ENCODE data around the gene PHRF1. TPM values are rescaled to one million over a fixed set of nuclear protein-coding genes. Genes with fewer than 3 reads are reported as not detected.

The PHRF1 gene
- polyA plus RNA-seq, 6 donors from 2014 or later = 2.3 to 16.4 (median 5.2) TPM

DNA sequence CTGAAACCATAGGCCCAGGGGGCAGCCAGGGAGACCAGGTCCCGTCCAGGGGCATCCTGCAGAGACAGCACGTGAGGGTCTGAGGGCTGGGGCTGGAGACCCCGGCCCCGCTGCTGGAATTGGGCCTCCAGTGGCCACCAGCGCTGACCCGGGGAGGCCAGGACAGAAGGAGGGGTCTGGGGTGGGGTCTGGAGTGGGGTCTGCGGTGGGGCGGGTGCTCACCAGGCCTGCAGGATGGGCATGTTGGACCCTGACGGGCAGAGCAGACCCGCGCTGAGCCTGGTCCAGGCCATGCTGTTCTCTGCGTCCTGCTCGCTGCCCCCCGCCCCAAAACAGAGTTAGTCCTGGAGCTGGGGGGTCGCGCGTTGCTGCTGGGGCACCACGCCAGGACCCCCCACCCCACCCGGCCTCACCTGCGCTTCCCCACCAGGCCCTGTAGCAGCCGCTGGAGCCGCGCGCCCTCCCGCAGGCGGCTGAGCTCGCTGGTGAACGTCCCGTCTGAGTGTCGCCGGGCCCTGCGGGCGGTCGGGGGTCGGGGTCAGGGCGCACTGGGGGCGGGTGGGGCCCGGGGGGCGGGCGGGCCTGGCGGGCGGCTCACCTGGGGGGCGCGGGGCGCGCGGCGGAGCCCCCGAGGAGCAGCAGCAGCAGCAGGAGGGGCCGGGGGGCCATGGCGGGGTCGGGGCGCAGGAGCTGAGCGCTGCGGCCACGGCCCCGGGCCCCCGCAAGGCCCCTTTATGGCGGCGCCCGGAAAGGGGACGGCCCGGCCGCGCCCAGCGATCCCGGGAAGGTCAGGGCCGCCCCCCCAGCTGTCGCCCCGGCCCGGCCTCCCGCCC lies 50.4 kb downstream of the PHRF1 start, which contains the start of gene SCT:
TSS of gene SCT (minus strand) at position 707 of the 833 bp plus-strand sequence. CDS start at position 669, 38 bp downstream.
- no peak for DNase-seq
- Mint-ChIP-seq H3K9me3 (no peaks in the 10 kb centered on the region), H3K36me3 (no peaks in the 10 kb centered on the region), H3K27ac (peak within 1 kb of the TSS in 4 of 6 donors; percentile 11 to 44 (median 24)), H3K4me3 (peak within 1 kb of the TSS in 4 of 8 donors; percentile 15 to 77 (median 46)), H3K4me1 (peaks cover 20 to 28% (median 23%) of the 10 kb centered on the region in 3 donors), H3K27me3 (peaks cover 16 to 47% (median 27%) of the 10 kb centered on the region in 3 donors)
- ATAC-seq (ENCODE audit: low read depth in 2 of 2) = peak; percentile 26 to 39

DNA sequence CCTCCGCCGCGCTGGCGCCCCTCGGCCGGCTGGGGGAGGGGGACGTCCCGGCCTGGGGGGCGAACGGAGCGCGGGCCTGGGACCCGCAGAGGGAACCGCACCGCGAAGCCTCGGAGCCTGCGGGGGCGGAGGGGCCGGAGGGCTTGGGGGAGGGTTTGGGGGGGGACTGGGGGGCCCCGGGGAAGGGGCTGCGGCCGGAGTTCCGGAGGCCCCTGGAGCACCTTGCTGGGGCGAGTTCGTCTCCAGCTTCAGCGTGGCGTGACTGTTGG lies 51.0 kb downstream of the PHRF1 start:
- ATAC-seq (ENCODE audit: low read depth in 2 of 2) (no peak), DNase-seq (no peak)
- Mint-ChIP-seq H3K4me3 (no peak overlapping the region), H3K36me3 (no peaks in the 10 kb centered on the region), H3K9me3 (no peaks in the 10 kb centered on the region), H3K27ac (no peak overlapping the region), H3K4me1 (peaks cover 20 to 28% (median 23%) of the 10 kb centered on the region in 3 donors), H3K27me3 (peaks cover 16 to 47% (median 27%) of the 10 kb centered on the region in 3 donors)

DNA sequence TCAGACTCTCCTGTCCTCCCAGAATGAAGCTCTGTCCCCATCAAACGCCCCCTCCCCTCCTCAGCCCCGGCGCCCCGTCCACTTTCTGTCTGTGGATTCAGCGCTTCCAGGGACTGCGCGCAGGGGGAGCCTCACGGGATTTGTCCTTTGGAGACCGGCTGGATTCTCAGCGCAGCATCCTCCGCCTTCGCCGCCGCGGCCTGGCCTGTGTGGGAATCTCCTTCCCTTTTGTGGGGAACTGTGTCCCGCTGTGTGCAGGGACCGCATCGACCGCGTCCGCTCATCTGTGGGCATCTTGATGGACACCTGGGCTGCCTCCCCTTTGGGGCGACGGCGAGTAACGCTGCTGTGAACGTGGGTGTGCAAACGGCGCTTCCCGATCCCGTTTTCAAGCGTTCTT lies 51.8 kb downstream of the PHRF1 start:
- Mint-ChIP-seq H3K4me3 (peak overlapping the region in 7 of 8 donors; percentile 31 to 87 (median 62)), H3K9me3 (no peaks in the 10 kb centered on the region), H3K36me3 (no peaks in the 10 kb centered on the region), H3K27me3 (peaks cover 16 to 46% (median 26%) of the 10 kb centered on the region in 3 donors), H3K27ac (peak overlapping the region in 2 of 6 donors; percentile 30 to 44), H3K4me1 (peaks cover 20 to 28% (median 23%) of the 10 kb centered on the region in 3 donors)
- DNase-seq = no peak
- ATAC-seq (ENCODE audit: low read depth in 2 of 2) = no peak

DNA sequence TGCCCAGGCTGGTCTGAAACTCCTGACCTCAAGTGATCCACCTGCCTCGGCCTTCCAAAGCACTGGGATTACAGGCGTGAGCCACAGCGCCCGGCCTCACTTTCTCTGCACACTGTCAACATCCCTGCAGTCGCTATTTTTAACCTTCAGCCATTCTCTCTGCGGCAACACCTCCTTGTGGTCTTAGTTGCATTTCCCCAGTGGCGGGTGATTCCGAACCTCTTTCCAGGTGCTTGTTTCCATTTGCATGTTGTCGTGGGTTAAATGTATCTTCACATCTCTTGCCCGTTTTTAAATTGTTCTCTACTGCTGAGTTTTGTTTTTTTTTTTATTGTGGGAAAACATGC lies 52.9 kb downstream of the PHRF1 start:
- Mint-ChIP-seq H3K27me3 (peaks cover 16 to 39% (median 19%) of the 10 kb centered on the region in 3 donors), H3K36me3 (no peaks in the 10 kb centered on the region), H3K9me3 (no peaks in the 10 kb centered on the region), H3K4me1 (peaks cover 20 to 28% (median 23%) of the 10 kb centered on the region in 3 donors), H3K4me3 (peak overlapping the region in 7 of 8 donors; percentile 10 to 87 (median 59)), H3K27ac (peak overlapping the region in 1 of 6 donors; percentile 57)
- peak; percentile 40 to 57 for ATAC-seq (ENCODE audit: low read depth in 2 of 2)
- no peak for DNase-seq

DNA sequence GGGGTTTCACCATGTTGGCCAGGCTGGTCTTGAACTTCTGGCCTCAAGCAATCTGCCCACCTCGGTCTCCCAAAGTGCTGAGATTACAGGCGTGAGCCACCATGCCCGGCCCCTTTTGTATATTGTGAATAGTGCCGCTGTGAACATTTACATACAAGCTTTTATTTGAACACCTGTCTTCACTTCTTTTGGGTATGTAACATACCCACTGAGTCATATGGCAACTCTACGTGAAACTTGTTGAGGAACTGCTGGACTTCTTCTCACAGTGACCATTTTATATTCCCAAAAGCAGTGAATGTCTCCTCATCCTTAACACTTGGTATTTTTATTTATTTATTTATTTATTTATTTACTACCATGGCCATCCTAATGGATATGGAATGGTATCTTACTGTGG lies 54.6 kb downstream of the PHRF1 start:
- no peak overlapping the region for H3K27ac Mint-ChIP-seq
- peaks cover 16 to 30% (median 21%) of the 10 kb centered on the region in 3 donors for H3K27me3 Mint-ChIP-seq
- DNase-seq (no peak), ATAC-seq (ENCODE audit: low read depth in 2 of 2) (no peak)
- no peaks in the 10 kb centered on the region for H3K9me3 Mint-ChIP-seq
- no peak overlapping the region for H3K4me3 Mint-ChIP-seq
- H3K36me3 Mint-ChIP-seq = no peaks in the 10 kb centered on the region
- peaks cover 20 to 27% (median 23%) of the 10 kb centered on the region in 3 donors for H3K4me1 Mint-ChIP-seq

DNA sequence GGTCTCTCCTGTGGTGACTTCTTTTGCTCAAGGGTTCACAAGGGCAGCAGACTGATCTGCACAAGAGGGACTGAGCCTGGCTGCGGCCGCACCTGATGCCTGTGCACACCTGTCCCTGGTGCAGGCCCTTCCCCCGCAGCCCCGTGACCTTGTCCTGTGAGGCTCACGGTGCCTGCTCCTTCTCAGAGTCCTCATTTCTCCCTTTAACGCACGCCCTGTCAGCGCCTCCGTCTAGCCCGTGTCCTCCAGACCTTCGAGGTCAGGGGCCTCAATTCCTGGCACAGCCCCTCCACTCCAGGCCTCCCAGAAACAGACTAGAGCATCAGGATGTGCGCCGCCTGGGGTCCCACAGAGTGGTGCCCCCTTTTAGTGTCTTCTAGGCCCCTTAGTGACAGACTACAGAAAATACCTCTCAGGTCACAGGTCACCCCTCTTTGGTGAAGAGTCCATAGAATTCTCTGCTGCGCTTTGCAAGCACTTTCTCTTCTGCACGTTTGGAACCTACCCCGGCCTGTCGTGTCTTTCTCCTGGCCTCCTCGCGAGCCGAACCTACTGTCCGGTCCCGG lies 59.8 kb downstream of the PHRF1 start:
- Mint-ChIP-seq H3K27me3 (peaks cover 8 to 39% (median 29%) of the 10 kb centered on the region in 3 donors), H3K36me3 (peaks cover 0 to 8% of the 10 kb centered on the region in 2 donors)

DNA sequence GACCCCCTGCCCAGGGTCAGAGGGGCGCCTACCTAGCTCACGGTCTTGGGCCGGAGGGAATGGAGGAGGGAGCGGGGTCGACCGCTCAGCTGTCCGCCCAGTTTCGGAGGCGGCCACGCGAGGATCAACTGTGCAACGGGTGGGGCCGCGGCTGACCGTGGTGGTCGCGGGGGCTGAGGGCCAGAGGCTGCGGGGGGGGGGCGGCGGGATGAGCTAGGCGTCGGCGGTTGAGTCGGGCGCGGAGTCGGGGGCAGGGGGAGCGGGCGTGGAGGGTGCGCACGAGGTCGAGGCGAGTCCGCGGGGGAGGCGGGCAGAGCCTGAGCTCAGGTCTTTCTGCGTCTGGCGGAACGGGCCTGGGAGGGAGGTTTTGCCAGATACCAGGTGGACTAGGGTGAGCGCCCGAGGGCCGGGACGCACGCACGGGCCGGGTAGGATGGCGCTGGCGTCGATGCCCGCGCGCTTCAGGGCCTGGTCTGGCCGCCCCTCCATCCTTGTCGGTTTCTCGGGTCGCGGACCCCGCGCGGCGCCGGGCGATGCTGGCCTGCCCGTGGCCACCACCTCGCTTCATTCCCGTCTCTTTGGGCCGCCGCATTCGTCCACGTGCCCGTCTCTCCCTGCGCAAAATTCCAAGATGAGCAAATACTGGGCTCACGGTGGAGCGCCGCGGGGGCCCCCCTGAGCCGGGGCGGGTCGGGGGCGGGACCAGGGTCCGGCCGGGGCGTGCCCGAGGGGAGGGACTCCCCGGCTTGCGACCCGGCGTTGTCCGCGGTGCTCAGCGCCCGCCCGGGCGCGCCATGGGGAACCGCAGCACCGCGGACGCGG lies 60.5 kb downstream of the PHRF1 start, which contains the start of gene DRD4:
TSS of gene DRD4 (plus strand) at position 759 of the 822 bp plus-strand sequence. CDS start at position 795, 36 bp downstream.
- Mint-ChIP-seq H3K9me3 (no peaks in the 10 kb centered on the region), H3K27me3 (peaks cover 8 to 39% (median 29%) of the 10 kb centered on the region in 3 donors), H3K36me3 (peaks cover 0 to 8% of the 10 kb centered on the region in 2 donors), H3K27ac (peak within 1 kb of the TSS in 1 of 6 donors; percentile 74), H3K4me3 (peak within 1 kb of the TSS; percentile 15 to 85 (median 64)), H3K4me1 (peaks cover 10 to 18% (median 15%) of the 10 kb centered on the region in 3 donors)
- DNase-seq = no peak
- peak in 1 of 2 donors; percentile 9 for ATAC-seq (ENCODE audit: low read depth in 2 of 2)

More for the DNA sequence above, 59.8 kb downstream of the PHRF1 start:
- Mint-ChIP-seq H3K27ac (peak overlapping the region in 1 of 6 donors; percentile 82), H3K4me1 (peaks cover 10 to 18% (median 15%) of the 10 kb centered on the region in 3 donors), H3K9me3 (no peaks in the 10 kb centered on the region), H3K4me3 (peak overlapping the region in 6 of 8 donors; percentile 13 to 66 (median 32))
- no peak for ATAC-seq (ENCODE audit: low read depth in 2 of 2)
- DNase-seq = no peak

DNA sequence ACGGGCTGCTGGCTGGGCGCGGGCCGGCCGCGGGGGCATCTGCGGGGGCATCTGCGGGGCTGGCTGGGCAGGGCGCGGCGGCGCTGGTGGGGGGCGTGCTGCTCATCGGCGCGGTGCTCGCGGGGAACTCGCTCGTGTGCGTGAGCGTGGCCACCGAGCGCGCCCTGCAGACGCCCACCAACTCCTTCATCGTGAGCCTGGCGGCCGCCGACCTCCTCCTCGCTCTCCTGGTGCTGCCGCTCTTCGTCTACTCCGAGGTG lies 61.0 kb downstream of the PHRF1 start:
- ATAC-seq (ENCODE audit: low read depth in 2 of 2) = no peak
- DNase-seq = no peak
- peaks cover 0 to 8% of the 10 kb centered on the region in 2 donors for H3K36me3 Mint-ChIP-seq
- no peak overlapping the region for H3K27ac Mint-ChIP-seq
- H3K4me3 Mint-ChIP-seq = peak overlapping the region in 7 of 8 donors; percentile 15 to 85 (median 61)
- peaks cover 10 to 18% (median 15%) of the 10 kb centered on the region in 3 donors for H3K4me1 Mint-ChIP-seq
- no peaks in the 10 kb centered on the region for H3K9me3 Mint-ChIP-seq
- H3K27me3 Mint-ChIP-seq = peaks cover 8 to 39% (median 29%) of the 10 kb centered on the region in 3 donors

DNA sequence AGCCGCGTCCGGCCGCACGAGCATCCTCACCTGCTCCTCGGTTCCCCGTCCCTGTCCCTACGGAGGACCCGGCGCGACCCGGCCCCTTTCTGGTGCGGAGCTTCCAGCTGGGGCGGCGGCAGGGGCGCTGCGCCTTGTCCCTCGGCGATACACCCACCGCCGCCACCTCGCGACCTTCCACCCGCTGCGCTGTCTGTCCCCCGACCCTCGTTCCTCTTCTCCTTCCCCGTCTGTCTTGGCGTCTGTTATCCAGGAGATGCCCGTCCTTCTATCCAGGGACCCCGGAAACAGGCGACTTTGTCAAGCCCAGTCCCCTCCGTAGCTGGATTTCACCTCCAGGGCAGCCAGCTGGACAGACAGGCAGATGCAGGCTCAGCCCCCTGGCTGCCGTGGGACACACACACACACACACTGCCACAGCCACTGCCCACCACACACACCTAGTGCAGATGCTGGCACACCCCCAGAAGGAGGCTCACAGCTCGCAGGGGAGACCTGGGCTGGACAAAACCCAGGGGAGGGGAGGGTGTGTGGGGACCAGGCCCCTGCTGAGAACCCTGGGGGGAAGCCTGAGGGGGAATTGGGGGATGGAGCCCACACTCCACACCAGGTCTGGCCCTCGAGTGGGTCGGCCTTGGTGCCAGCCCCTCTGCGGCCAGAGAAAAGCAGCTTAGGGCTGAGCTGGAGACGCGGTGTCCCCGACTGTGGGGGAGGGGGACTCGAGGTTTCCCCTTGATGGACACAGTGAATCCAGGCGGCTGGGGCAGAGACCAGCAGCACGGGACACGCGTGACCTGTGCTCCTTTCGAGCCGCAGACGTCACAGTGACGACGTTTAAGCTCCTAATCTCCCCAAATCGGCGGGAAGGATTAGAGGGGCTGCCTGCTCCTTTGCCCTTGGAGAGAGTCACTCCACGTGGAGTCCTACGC lies 61.6 kb downstream of the PHRF1 start:
- peaks cover 8 to 39% (median 29%) of the 10 kb centered on the region in 3 donors for H3K27me3 Mint-ChIP-seq
- peaks cover 0 to 8% of the 10 kb centered on the region in 2 donors for H3K36me3 Mint-ChIP-seq
- H3K4me1 Mint-ChIP-seq = peaks cover 15 to 18% (median 15%) of the 10 kb centered on the region in 3 donors
- DNase-seq (no peak), ATAC-seq (ENCODE audit: low read depth in 2 of 2) (no peak)
- H3K27ac Mint-ChIP-seq = peak overlapping the region in 1 of 6 donors; percentile 74
- H3K4me3 Mint-ChIP-seq = peak overlapping the region; percentile 15 to 85 (median 52)
- H3K9me3 Mint-ChIP-seq = no peaks in the 10 kb centered on the region

DNA sequence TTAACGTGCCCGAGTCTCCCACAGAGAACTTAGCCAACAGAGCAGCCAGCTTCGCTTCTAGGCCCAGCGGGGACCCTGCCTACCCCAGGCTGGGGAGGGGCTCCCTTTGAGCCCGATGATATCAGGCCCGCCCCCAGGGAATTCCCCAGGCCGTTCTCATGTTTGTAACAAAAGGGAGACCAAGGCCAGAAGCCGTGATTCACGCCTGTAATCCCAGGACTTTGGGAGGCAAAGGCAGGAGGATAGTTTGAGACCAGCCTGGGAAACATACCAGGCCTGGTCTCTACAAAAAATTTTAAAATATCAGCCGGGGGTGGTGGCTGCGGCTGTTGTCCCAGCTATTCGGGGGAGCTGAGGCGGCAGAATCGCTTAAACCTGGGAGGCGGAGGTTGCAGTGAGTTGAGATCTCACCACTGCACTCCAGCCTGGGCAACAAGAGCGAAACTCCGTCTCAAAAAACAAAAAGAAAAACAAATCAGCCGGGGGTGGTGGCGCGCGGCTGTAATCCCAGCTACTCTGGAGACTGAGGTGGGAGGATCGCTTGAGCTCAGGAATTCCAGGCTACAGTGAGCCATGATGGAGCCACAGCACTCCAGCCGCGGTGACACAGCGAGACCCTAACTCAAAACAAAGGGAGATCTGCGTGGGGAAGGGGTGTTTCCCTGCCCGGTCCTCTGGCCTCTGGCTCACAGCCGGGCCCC lies 62.5 kb downstream of the PHRF1 start:
- DNase-seq = no peak
- H3K27ac Mint-ChIP-seq = peak overlapping the region in 2 of 6 donors; percentile 49 to 66

DNA sequence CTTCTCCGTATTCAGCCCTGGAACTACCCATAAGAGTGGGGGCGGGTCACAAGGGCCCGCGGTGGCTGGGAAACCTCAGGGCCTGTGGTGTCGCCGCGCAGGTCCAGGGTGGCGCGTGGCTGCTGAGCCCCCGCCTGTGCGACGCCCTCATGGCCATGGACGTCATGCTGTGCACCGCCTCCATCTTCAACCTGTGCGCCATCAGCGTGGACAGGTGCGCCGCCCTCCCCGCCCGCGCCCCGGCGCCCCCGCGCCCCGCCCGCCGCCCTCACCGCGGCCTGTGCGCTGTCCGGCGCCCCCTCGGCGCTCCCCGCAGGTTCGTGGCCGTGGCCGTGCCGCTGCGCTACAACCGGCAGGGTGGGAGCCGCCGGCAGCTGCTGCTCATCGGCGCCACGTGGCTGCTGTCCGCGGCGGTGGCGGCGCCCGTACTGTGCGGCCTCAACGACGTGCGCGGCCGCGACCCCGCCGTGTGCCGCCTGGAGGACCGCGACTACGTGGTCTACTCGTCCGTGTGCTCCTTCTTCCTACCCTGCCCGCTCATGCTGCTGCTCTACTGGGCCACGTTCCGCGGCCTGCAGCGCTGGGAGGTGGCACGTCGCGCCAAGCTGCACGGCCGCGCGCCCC lies 63.2 kb downstream of the PHRF1 start:
- no peak for DNase-seq
- H3K27ac Mint-ChIP-seq = no peak overlapping the region
- no peaks in the 10 kb centered on the region for H3K9me3 Mint-ChIP-seq
- peak; percentile 14 to 18 for ATAC-seq (ENCODE audit: low read depth in 2 of 2)
- peak overlapping the region in 5 of 8 donors; percentile 19 to 80 (median 35) for H3K4me3 Mint-ChIP-seq
- peaks cover 8 to 39% (median 29%) of the 10 kb centered on the region in 3 donors for H3K27me3 Mint-ChIP-seq
- H3K4me1 Mint-ChIP-seq = peaks cover 15 to 18% (median 15%) of the 10 kb centered on the region in 3 donors
- peaks cover 0 to 8% of the 10 kb centered on the region in 2 donors for H3K36me3 Mint-ChIP-seq

More for the DNA sequence above, 62.5 kb downstream of the PHRF1 start:
- Mint-ChIP-seq H3K27me3 (peaks cover 8 to 39% (median 29%) of the 10 kb centered on the region in 3 donors), H3K4me1 (peaks cover 15 to 18% (median 15%) of the 10 kb centered on the region in 3 donors), H3K36me3 (peaks cover 0 to 8% of the 10 kb centered on the region in 2 donors), H3K9me3 (no peaks in the 10 kb centered on the region), H3K4me3 (peak overlapping the region; percentile 33 to 83 (median 52))
- no peak for ATAC-seq (ENCODE audit: low read depth in 2 of 2)
